Keratinocyte (primary cell): ENCODE data around the gene SLC23A1.

Experiments used
- EZH2 ChIP-seq: IDR thresholded peaks from one replicate; pipeline ENCODE4 v1.6.1; 2012; ENCODE audit warnings: inconsistent platforms, mild to moderate bottlenecking, low read length, moderate library complexity
- TF ChIP-seq, protein P1 (sequence below), 3 experiments: IDR thresholded peaks in 1 of 3; conservative IDR thresholded peaks in 1 of 3; optimal IDR thresholded peaks in 1 of 3; 2 replicates in 2 of 3; 3 replicates in 1 of 3; pipeline versions ENCODE3 to v1.5.1; 2011; ENCODE audit warnings: low read length in 3 of 3, mild to moderate bottlenecking in 3 of 3, moderate library complexity in 2 of 3, control low read depth in 1 of 3, inconsistent platforms in 1 of 3; ENCODE audit not compliant: insufficient read depth in 2 of 3; ENCODE audit errors: extremely low read depth in 1 of 3

GRCh38 chr5:139383275-139383992, at the start of gene SLC23A1:
- TF ChIP-seq, protein P1, sequence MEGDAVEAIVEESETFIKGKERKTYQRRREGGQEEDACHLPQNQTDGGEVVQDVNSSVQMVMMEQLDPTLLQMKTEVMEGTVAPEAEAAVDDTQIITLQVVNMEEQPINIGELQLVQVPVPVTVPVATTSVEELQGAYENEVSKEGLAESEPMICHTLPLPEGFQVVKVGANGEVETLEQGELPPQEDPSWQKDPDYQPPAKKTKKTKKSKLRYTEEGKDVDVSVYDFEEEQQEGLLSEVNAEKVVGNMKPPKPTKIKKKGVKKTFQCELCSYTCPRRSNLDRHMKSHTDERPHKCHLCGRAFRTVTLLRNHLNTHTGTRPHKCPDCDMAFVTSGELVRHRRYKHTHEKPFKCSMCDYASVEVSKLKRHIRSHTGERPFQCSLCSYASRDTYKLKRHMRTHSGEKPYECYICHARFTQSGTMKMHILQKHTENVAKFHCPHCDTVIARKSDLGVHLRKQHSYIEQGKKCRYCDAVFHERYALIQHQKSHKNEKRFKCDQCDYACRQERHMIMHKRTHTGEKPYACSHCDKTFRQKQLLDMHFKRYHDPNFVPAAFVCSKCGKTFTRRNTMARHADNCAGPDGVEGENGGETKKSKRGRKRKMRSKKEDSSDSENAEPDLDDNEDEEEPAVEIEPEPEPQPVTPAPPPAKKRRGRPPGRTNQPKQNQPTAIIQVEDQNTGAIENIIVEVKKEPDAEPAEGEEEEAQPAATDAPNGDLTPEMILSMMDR (optimal IDR thresholded peaks at IDR 0.05 in 1 of 3, IDR thresholded peaks at IDR 0.05 in 1 of 3, conservative IDR thresholded peaks at IDR 0.05 in 1 of 3; ENCODE audit: extremely low read depth in 1 of 3, insufficient read depth in 2 of 3, low read length in 3 of 3), result no peak
- no peak for TF ChIP-seq EZH2
